IPS-18c (cell line): ENCODE measurements around the gene HLA-B.
"Not testable (repeated sequence)": the region's sequence is repeated elsewhere in the genome, so short reads cannot be mapped to it uniquely, and the experiment has no call there.

ENCODE experiments used
- H3K4me3 ChIP-seq: 2 replicates; pipeline ENCODE4 v1.7.0; 2013; ENCODE audit warnings: low read depth, mild to moderate bottlenecking, low read length, moderate library complexity; ENCODE audit not compliant: insufficient read depth
- H3K9me3 ChIP-seq: one replicate; pipeline ENCODE4 v1.6.1; 2013; ENCODE audit warnings: mild to moderate bottlenecking, low read length, moderate library complexity; ENCODE audit not compliant: control insufficient read depth, insufficient read depth

Gene HLA-B

GRCh38 chr6:31388916-31389801 is 32.2 kb upstream of the HLA-B start:
- H3K4me3 ChIP-seq, H3K9me3 ChIP-seq: not testable (repeated sequence)

- Histone ChIP-seq H3K9me3 (no peaks in the 10 kb centered on the region), H3K4me3 (no peak overlapping the region)
These were observed 30.0 kb upstream of the HLA-B start for GRCh38 chr6:31386977-31387376.

- no peaks in the 10 kb centered on the region for H3K9me3 ChIP-seq
- no peak overlapping the region for H3K4me3 ChIP-seq
These were observed 29.1 kb upstream of the HLA-B start for GRCh38 chr6:31386099-31386498.

GRCh38 chr6:31385041-31385440 is 28.1 kb upstream of the HLA-B start:
- Histone ChIP-seq H3K9me3 (no peaks in the 10 kb centered on the region), H3K4me3 (no peak overlapping the region)

GRCh38 chr6:31383149-31383548 is 26.2 kb upstream of the HLA-B start:
- Histone ChIP-seq H3K4me3 (no peak overlapping the region), H3K9me3 (no peaks in the 10 kb centered on the region)

GRCh38 chr6:31381666-31382065 is 24.7 kb upstream of the HLA-B start:
- no peak overlapping the region for H3K4me3 ChIP-seq
- H3K9me3 ChIP-seq = no peaks in the 10 kb centered on the region

- H3K4me3 ChIP-seq = no peak overlapping the region
- H3K9me3 ChIP-seq = no peaks in the 10 kb centered on the region
These were observed 22.9 kb upstream of the HLA-B start for GRCh38 chr6:31379850-31380249.

- H3K9me3 ChIP-seq = no peaks in the 10 kb centered on the region
- H3K4me3 ChIP-seq = no peak overlapping the region
These were observed 21.7 kb upstream of the HLA-B start for GRCh38 chr6:31378721-31379103.

- H3K4me3 ChIP-seq = no peak overlapping the region
- no peaks in the 10 kb centered on the region for H3K9me3 ChIP-seq
These were observed 21.2 kb upstream of the HLA-B start for GRCh38 chr6:31378062-31378720.

GRCh38 chr6:31377029-31377428 is 20.1 kb upstream of the HLA-B start:
- no peak overlapping the region for H3K4me3 ChIP-seq

GRCh38 chr6:31375699-31376098 is 18.7 kb upstream of the HLA-B start:
- no peak overlapping the region for H3K4me3 ChIP-seq

More at GRCh38 chr6:31377029-31377428, 20.1 kb upstream of the HLA-B start:
- H3K9me3 ChIP-seq = no peaks in the 10 kb centered on the region

GRCh38 chr6:31374118-31374517 is 17.1 kb upstream of the HLA-B start:
- not testable (repeated sequence) for H3K9me3 ChIP-seq, H3K4me3 ChIP-seq

More at GRCh38 chr6:31375699-31376098, 18.7 kb upstream of the HLA-B start:
- H3K9me3 ChIP-seq = no peaks in the 10 kb centered on the region

- H3K4me3 ChIP-seq = no peak overlapping the region
- H3K9me3 ChIP-seq = no peaks in the 10 kb centered on the region
These were observed 11.5 kb upstream of the HLA-B start for GRCh38 chr6:31368461-31368860.

- Histone ChIP-seq H3K4me3 (no peak overlapping the region; the same call in 1 of the 2 replicates), H3K9me3 (no peaks in the 10 kb centered on the region)
These were observed 9.9 kb upstream of the HLA-B start for GRCh38 chr6:31366693-31367470.

GRCh38 chr6:31365864-31366263 is 8.9 kb upstream of the HLA-B start:
- Histone ChIP-seq H3K9me3 (no peaks in the 10 kb centered on the region), H3K4me3 (no peak overlapping the region)

GRCh38 chr6:31363811-31364210 is 6.8 kb upstream of the HLA-B start:
- Histone ChIP-seq H3K4me3 (no peak overlapping the region), H3K9me3 (no peaks in the 10 kb centered on the region)

GRCh38 chr6:31362751-31363150 is 5.8 kb upstream of the HLA-B start:
- no peaks in the 10 kb centered on the region for H3K9me3 ChIP-seq
- no peak overlapping the region for H3K4me3 ChIP-seq

GRCh38 chr6:31359581-31359980 is 2.6 kb upstream of the HLA-B start:
- H3K4me3 ChIP-seq = no peak overlapping the region
- H3K9me3 ChIP-seq = no peaks in the 10 kb centered on the region
